ENCODE results near the gene PRKN.

GRCh38 chr6:162177746-162178145 lies 549.8 kb downstream of the PRKN start:
- TF ChIP-seq POLR2A (IDR thresholded peaks at IDR 0.05; ENCODE audit: extremely low read depth, insufficient read length): no peak
- no peak for TF ChIP-seq MAX (IDR thresholded peaks at IDR 0.05; ENCODE audit: low read depth, low read length)
- no peak for TF ChIP-seq CTCF (IDR thresholded peaks at IDR 0.05; ENCODE audit: low read depth, low read length)
- TF ChIP-seq MYC (IDR thresholded peaks at IDR 0.05; ENCODE audit: low read depth, low read length): no peak
